ENCODE results near the gene CUEDC1.
"Not testable (repeated sequence)": the region's sequence is repeated elsewhere in the genome, so short reads cannot be mapped to it uniquely, and the experiment has no call there.

Gene CUEDC1

DNA sequence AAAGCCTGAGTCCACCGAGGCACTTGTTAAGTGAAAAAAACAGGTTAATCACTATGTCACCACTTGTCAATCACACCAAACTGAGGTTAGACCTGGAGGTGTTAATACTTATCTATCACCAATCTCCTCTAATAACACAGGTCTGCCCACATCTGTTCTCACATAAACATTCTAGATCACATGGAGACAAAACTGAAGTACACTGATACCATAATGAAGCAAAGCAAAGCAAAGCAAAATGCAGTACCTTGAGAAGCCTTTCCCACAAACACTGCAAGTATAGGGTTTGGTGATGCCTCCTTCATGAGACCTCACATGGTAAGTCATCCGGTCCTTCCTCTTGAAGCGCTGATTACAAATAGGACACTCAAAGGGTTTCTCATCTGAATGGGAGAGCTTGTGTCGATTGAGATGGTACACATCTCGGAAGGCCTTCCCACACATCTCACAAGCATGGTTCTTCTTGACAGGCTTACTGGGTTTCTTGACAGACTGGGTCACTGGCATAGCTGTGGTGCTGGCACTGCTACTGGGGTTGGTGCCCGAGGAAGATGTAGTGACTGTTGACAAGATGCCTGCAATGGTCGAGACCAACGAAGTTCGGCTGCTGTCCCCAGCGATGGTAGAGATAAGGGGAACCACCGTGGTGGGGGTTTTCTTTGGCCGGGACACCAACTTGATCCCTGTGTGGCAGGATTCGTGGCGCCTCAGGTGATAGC lies 27.4 kb upstream of the CUEDC1 start:
- peaks cover 0 to 65% (median 44%) of the 10 kb centered on the region in 4 donors for H3K4me1 ChIP-seq
- intact Hi-C loops (cut with DNase I; ENCODE audit: low total_unique reads): no loop called here

DNA sequence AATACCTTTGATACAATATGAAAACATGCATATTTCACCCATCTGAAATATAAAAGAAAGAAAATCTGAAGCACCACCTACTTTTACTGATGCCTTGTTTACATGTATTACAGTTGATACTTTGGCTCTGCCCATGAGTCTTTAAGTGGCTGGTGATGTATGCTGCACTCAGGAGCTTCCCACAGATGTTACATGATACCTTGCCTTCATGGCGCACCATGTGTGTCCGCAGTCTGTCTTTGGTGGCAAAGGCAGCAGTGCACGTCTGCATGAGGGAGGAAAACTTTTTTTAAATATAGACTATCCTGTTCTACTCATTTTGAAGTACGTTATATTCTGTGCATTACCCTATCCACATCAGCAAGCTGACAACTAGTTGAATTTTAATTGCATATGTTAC lies 25.3 kb upstream of the CUEDC1 start:
- Histone ChIP-seq H3K4me1 (peaks cover 0 to 57% (median 36%) of the 10 kb centered on the region in 4 donors), H3K27me3 (no peaks in the 10 kb centered on the region), H3K4me3 (no peak overlapping the region), H3K9me3 (no peaks in the 10 kb centered on the region), H3K36me3 (peaks cover 55 to 73% (median 62%) of the 10 kb centered on the region in 3 donors), H3K27ac (no peak overlapping the region)
- DNase-seq: no peak
- no peak for TF ChIP-seq CTCF (IDR thresholded peaks at IDR 0.05)
- intact Hi-C loops (cut with DNase I; ENCODE audit: low total_unique reads): no loop called here

More for the DNA sequence above, 27.4 kb upstream of the CUEDC1 start:
- Histone ChIP-seq H3K27me3 (no peaks in the 10 kb centered on the region), H3K4me3 (no peak overlapping the region), H3K9me3 (no peaks in the 10 kb centered on the region), H3K36me3 (peaks cover 34 to 52% (median 41%) of the 10 kb centered on the region in 3 donors), H3K27ac (peak overlapping the region in 1 of 2 donors; percentile 9)
- no peak for DNase-seq
- TF ChIP-seq CTCF (IDR thresholded peaks at IDR 0.05): no peak

DNA sequence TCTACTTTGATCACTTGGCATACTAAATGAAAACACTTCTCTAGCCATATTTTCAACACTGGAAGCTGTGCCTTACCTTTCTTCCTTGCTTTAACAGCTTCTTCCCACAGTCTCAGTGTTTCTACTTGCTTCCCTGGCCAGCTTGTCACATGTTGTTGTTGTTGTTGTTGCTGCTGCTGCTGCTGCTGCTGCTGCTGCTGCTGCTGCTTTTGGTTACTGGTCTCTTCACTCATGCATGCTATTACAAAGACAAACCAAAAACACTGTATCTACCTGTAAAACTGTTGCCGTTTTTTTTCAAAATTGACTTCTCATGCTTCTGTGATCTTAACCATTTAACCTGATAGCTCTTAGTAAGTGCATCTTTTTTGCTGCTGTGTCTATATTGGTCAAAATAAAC lies 23.9 kb upstream of the CUEDC1 start:
- TF ChIP-seq CTCF (IDR thresholded peaks at IDR 0.05): no peak
- Histone ChIP-seq H3K27ac (no peak overlapping the region), H3K4me1 (peaks cover 0 to 50% (median 22%) of the 10 kb centered on the region in 4 donors), H3K4me3 (no peak overlapping the region), H3K36me3 (peaks cover 67 to 86% (median 75%) of the 10 kb centered on the region in 3 donors), H3K9me3 (no peaks in the 10 kb centered on the region), H3K27me3 (no peaks in the 10 kb centered on the region)
- intact Hi-C loops (cut with DNase I; ENCODE audit: low total_unique reads): no loop called here
- no peak for DNase-seq

- Histone ChIP-seq H3K27ac (no peak overlapping the region), H3K36me3 (peaks cover 88 to 91% (median 91%) of the 10 kb centered on the region in 3 donors), H3K27me3 (no peaks in the 10 kb centered on the region), H3K9me3 (no peaks in the 10 kb centered on the region), H3K4me3 (no peak overlapping the region), H3K4me1 (peaks cover 0 to 25% (median 4%) of the 10 kb centered on the region in 4 donors)
- no peak for TF ChIP-seq CTCF (IDR thresholded peaks at IDR 0.05)
- DNase-seq: no peak
- intact Hi-C loops (cut with DNase I; ENCODE audit: low total_unique reads): no loop called here
These were observed 21.4 kb upstream of the CUEDC1 start for GRCh38 chr17:57976594-57976993.

DNA sequence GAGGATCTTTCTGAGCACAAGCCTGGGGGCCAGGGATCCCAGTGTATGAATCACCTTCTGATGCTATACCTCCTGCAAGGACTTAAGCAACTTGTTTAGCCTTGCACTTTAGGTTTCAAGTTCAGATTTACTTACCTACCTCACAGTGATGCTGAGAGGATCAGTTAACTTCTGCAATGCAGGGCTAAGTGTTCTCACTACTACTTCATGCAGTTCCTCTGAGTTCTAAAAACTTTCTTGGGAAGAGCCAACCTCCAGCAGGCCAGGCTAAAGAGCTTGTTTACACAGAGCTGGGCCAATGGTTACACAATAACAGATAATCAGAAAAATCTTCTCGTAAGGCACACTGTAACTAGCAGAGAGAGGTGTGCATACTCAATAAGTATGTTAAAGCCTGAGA lies 19.8 kb upstream of the CUEDC1 start:
- Histone ChIP-seq H3K36me3 (peaks cover 78 to 86% (median 80%) of the 10 kb centered on the region in 3 donors), H3K4me1 (peaks cover 0 to 12% (median 2%) of the 10 kb centered on the region in 4 donors), H3K27me3 (no peaks in the 10 kb centered on the region), H3K4me3 (no peak overlapping the region), H3K9me3 (no peaks in the 10 kb centered on the region), H3K27ac (no peak overlapping the region)
- TF ChIP-seq CTCF (IDR thresholded peaks at IDR 0.05): no peak
- DNase-seq: no peak
- intact Hi-C loops (cut with DNase I; ENCODE audit: low total_unique reads): no loop called here

- Histone ChIP-seq H3K36me3 (peaks cover 70 to 78% (median 72%) of the 10 kb centered on the region in 3 donors), H3K4me1 (peaks cover 0 to 11% (median 2%) of the 10 kb centered on the region in 4 donors)
- H3K27ac ChIP-seq; H3K9me3 ChIP-seq; H3K4me3 ChIP-seq; DNase-seq; intact Hi-C loops (cut with DNase I; ENCODE audit: low total_unique reads); H3K27me3 ChIP-seq: not testable (repeated sequence)
These were observed 19.0 kb upstream of the CUEDC1 start for GRCh38 chr17:57974053-57974824.
